Retinal pigment epithelial cell (primary cell): Measurements from ENCODE around the gene CXCR5.
A peak's percentile ranks its signal among the peaks of the same experiment; 100 is the strongest.

Source experiments
- DNase-seq: peaks from one replicate; pipeline ENCODE4 v3.0.0-alpha.2; 2010; ENCODE audit warnings: low read depth
- H3K4me3 ChIP-seq: 2 replicates; pipeline ENCODE4 v1.5.1; 2011; ENCODE audit warnings: mild to moderate bottlenecking, low read length, control low read depth, moderate library complexity
- CTCF ChIP-seq: conservative IDR thresholded peaks from 2 replicates; pipeline ENCODE4 v1.5.1; 2011; ENCODE audit warnings: low read depth, low read length, control low read depth, inconsistent platforms

The CXCR5 gene

DNA sequence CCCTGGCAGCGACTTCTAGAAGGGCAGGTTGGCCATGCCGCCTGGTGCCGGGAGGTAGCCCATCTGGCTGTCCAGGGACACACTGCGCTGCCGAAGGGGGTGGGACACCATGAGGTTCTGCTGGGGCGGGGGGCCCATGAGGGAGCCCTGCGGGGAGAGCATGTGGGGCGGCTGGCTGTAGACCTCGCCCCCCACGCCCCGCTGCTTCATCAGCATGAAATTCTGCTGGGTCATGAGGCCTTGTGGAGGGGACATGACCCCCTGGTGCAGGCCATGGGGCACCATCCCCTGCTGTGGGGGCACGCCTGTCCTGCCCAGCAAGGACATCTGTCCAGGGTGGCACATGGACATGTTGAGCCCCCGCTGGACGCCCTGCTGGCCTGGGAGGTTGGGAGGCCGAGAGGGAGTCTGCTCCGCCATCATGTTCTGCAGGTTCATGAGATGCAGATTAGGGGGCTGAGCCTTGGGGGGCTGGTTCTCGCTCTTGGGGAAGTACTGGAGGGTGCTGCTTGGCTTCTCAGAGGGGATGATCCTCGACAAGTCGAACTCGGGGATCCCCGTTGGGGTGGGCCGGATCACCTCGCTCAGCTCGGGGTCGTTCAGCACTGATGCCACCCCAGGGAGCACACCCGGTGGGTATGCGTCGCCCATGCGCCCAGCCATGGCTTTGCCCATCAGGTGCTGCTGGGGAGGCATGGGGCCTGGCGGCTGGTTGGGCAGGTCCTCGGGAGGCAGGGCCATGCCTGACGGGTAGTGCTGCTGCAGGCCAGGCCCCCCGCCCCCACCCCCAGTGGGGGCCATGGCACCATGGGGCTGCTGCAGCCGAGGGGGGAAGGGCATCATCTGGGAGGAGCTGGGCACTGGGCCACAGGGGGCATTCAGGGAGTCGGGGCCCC lies 15.0 kb downstream of the CXCR5 start:
- no peak for TF ChIP-seq CTCF
- no peak overlapping the region for H3K4me3 ChIP-seq
- no peak for DNase-seq

DNA sequence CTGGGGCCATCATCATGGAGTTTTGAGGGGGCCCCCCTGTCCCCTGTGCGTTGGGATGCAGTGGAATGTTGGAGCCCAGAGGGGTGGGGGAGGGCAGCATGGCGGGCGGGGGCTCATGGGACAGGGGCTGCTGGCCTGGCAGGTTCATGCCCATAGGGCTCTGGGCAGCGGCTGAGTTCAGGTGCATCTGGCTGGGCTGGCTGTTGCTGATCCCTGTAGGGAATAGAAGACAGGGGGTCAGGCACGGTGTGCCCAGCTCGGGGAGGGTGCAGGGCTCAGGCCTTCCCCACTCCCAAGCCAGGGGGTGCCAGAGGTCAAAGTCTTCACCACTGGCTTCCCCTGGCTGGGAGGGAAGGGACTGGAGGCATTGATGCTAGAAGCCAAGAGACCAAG lies 15.6 kb downstream of the CXCR5 start:
- DNase-seq, result no peak
- no peak overlapping the region for H3K4me3 ChIP-seq
- no peak for TF ChIP-seq CTCF

DNA sequence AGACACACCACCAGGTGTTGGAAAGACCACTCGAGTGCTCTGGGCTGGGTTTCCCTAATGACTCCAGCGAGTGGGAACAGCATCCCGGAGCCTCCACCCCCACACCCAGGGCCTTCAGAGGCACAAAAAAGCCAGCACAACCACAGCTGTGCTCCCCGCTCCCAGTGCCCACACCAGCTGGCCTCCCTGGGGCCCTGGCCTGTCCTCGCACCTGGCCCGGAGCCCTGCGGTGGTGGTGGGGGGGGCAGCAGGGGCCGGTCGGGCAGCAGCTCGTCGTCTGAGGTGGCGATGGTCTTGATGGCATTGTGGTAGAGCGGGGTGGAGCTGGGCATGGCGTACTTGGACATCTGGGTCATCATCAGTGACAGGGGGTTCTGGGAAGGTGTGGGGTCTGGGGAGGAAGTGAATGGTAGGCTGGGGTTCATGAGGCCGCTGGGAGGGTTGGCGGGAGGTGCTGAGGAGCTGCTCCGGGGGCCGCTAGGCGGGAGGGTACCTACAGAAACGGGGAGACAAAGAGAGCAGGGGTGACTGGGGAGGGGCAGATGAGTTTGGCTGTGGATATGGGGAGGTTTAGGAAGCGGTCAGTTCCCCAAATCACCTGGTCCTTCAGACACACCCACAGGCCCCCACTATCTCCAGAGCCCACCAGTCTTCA lies 16.1 kb downstream of the CXCR5 start:
- DNase-seq, result no peak
- no peak overlapping the region for H3K4me3 ChIP-seq

GRCh38 chr11:118900535-118901384 lies 17.1 kb downstream of the CXCR5 start:
- DNase-seq, result no peak
- no peak overlapping the region for H3K4me3 ChIP-seq
- no peak for TF ChIP-seq CTCF

More for the DNA sequence above, 16.1 kb downstream of the CXCR5 start:
- no peak for TF ChIP-seq CTCF

GRCh38 chr11:118901494-118902335 lies 18.0 kb downstream of the CXCR5 start:
- no peak overlapping the region for H3K4me3 ChIP-seq
- TF ChIP-seq CTCF, result peak; percentile 31
- no peak for DNase-seq
